Inferior parietal cortex (tissue), 1 donor: Measurements from ENCODE around the gene NAXD.
"Not testable (repeated sequence)": the region's sequence is repeated elsewhere in the genome, so short reads cannot be mapped to it uniquely, and the experiment has no call there.

Experiments used
- DNase-seq: peaks from one replicate; pipeline ENCODE4 v3.0.0-alpha.2; 2016; ENCODE audit errors: extremely low spot score

NAXD gene

GRCh38 chr13:110593430-110594130, 21.8 kb upstream of the NAXD start:
- DNase-seq: peak; percentile 73

GRCh38 chr13:110597041-110597689, 18.2 kb upstream of the NAXD start:
- DNase-seq: no peak

GRCh38 chr13:110600261-110600819, 15.0 kb upstream of the NAXD start:
- DNase-seq: no peak

GRCh38 chr13:110600980-110601379, 14.4 kb upstream of the NAXD start:
- DNase-seq: no peak

GRCh38 chr13:110605132-110605531, 10.2 kb upstream of the NAXD start:
- DNase-seq: no peak

- DNase-seq: not testable (repeated sequence)
Observed at GRCh38 chr13:110606281-110606680, 9.1 kb upstream of the NAXD start.

GRCh38 chr13:110607675-110608224, 7.6 kb upstream of the NAXD start:
- no peak for DNase-seq

- no peak for DNase-seq
Observed at GRCh38 chr13:110610955-110611595, 4.3 kb upstream of the NAXD start.

- DNase-seq: no peak
Observed at GRCh38 chr13:110615005-110615321, 382 bp upstream of the NAXD start.

- no peak for DNase-seq
Observed at GRCh38 chr13:110616103-110617101, 1.1 kb downstream of the NAXD start.

GRCh38 chr13:110617321-110618072, 2.2 kb downstream of the NAXD start:
- DNase-seq: no peak

- DNase-seq: no peak
Observed at GRCh38 chr13:110618167-110618566, 2.8 kb downstream of the NAXD start.

GRCh38 chr13:110618780-110619179, 3.4 kb downstream of the NAXD start:
- DNase-seq: no peak

- DNase-seq: no peak
Observed at GRCh38 chr13:110620596-110620995, 5.3 kb downstream of the NAXD start.

- no peak for DNase-seq
Observed at GRCh38 chr13:110624766-110625756, 9.7 kb downstream of the NAXD start.

- no peak for DNase-seq
Observed at GRCh38 chr13:110625771-110626321, 10.5 kb downstream of the NAXD start.

GRCh38 chr13:110626521-110626920, 11.2 kb downstream of the NAXD start:
- no peak for DNase-seq

- no peak for DNase-seq
Observed at GRCh38 chr13:110627351-110627750, 12.0 kb downstream of the NAXD start.
